CD4-positive, alpha-beta T cell treated with Interleukin-15 for 4 hours (primary cell): ENCODE measurements around the gene SH3BP5L.

Experiments
- DNase-seq: peaks from one replicate; pipeline ENCODE4 v3.0.0-alpha.2; 2020; ENCODE audit warnings: low spot score

Gene SH3BP5L

GRCh38 chr1:248776991-248777390, 48.7 kb downstream of the SH3BP5L start:
- DNase-seq = no peak

GRCh38 chr1:248775441-248775840, 50.3 kb downstream of the SH3BP5L start:
- no peak for DNase-seq
